K562 (cell line): ENCODE measurements around the gene KCNN4. TPM values are rescaled to one million over a fixed set of nuclear protein-coding genes. Genes with fewer than 3 reads are reported as not detected.

Experiments
- CREM ChIP-seq: IDR thresholded peaks from 2 replicates; pipeline ENCODE4 v1.6.1; 2014; ENCODE audit warnings: antibody characterized with exemption, low read depth
- DPF2 ChIP-seq: fragments of 450-650 bp; IDR thresholded peaks from 2 replicates; pipeline ENCODE4 v1.6.1; 2016
- EWSR1 ChIP-seq: fragments of 450-650 bp; IDR thresholded peaks from 2 replicates; pipeline ENCODE4 v1.6.1; 2018; ENCODE audit warnings: borderline replicate concordance, mild to moderate bottlenecking, low read depth, moderate library complexity; ENCODE audit not compliant: partially characterized antibody
- FOXK1 ChIP-seq: sonication (generic); formaldehyde crosslinking; IDR thresholded peaks from 2 replicates; pipeline ENCODE4 v1.8.0; 2022; ENCODE audit warnings: missing genetic modification reagents, mild to moderate bottlenecking, borderline replicate concordance
- JUND ChIP-seq, 2 experiments: IDR thresholded peaks; 2 replicates in 1 of 2; 3 replicates in 1 of 2; pipeline ENCODE4 v1.6.1; 2011; ENCODE audit warnings: borderline replicate concordance in 2 of 2, low read depth in 2 of 2, low read length in 2 of 2, improper control_type of control experiment in 1 of 2, missing biosample characterization in 1 of 2, missing genetic modification characterization in 1 of 2, missing genetic modification reagents in 1 of 2
- KLF6 ChIP-seq: fragments of 250-450 bp; sonication (Bioruptor Pico); IDR thresholded peaks from 2 replicates; pipeline ENCODE4 v1.4.0; 2020; ENCODE audit warnings: mild to moderate bottlenecking, moderate library complexity, borderline replicate concordance
- POLR3G ChIP-seq: IDR thresholded peaks from 2 replicates; pipeline ENCODE4 v1.6.1; 2011; ENCODE audit not compliant: insufficient read length, insufficient replicate concordance; ENCODE audit errors: extremely low read depth
- POU5F1 ChIP-seq: fragments of 150-350 bp; IDR thresholded peaks from 2 replicates; pipeline ENCODE4 v1.6.1; 2014; ENCODE audit warnings: borderline replicate concordance, low read length, low read depth, mild to moderate bottlenecking; ENCODE audit not compliant: partially characterized antibody
- RCOR1 ChIP-seq, 2 experiments: IDR thresholded peaks; 2 replicates each; pipeline ENCODE4 v1.6.1; 2012; ENCODE audit warnings: low read depth in 2 of 2, low read length in 2 of 2, borderline replicate concordance in 1 of 2, improper control_type of control experiment in 1 of 2
- SMAD3 ChIP-seq: fragments of 450-650 bp; formaldehyde crosslinking; conservative IDR thresholded peaks from 2 replicates; pipeline ENCODE4 v1.4.0; 2020; ENCODE audit warnings: mild to moderate bottlenecking
- SMARCA5 ChIP-seq: fragments of 450-650 bp; IDR thresholded peaks from 2 replicates; pipeline ENCODE4 v1.6.1; 2016
- ZNF253 ChIP-seq: fragments of 250-450 bp; sonication (Bioruptor Pico); conservative IDR thresholded peaks from 2 replicates; pipeline ENCODE4 v1.6.1; 2021; ENCODE audit warnings: mild to moderate bottlenecking
- ZNF282 ChIP-seq: sonication (generic); formaldehyde crosslinking; IDR thresholded peaks from 2 replicates; pipeline ENCODE4 v1.8.1; 2023; ENCODE audit warnings: missing genetic modification reagents
- ZNF3 ChIP-seq: fragments of 250-450 bp; sonication (Bioruptor Pico); IDR thresholded peaks from 2 replicates; pipeline ENCODE4 v1.5.0; 2021; ENCODE audit warnings: mild to moderate bottlenecking, moderate library complexity
- ZNF79 ChIP-seq: fragments of 250-450 bp; sonication (Bioruptor Pico); IDR thresholded peaks from 2 replicates; pipeline ENCODE4 v1.4.0; 2020; ENCODE audit warnings: low read depth, mild to moderate bottlenecking, moderate library complexity
- polyA plus RNA-seq, 8 experiments: library from polyadenylated mRNA; depleted of rRNA in 4 of 8; stranded (reverse) in 5 of 8; unstranded in 3 of 8; fragments of >200 nt; fragmentation: Nextera tagmentation in 2 of 8; fragmentation: Illumina TruSeq in 1 of 8; extraction: Ambion mirVana in 2 of 8; extraction: Trizol in 1 of 8; gene quantifications; 2 replicates each; pipeline versions ENCODE4 v1.2.1 to v1.2.3, GENCODE V29; 2011 to 2014; ENCODE audit warnings: inconsistent platforms in 1 of 8, missing spikeins in 1 of 8
- total RNA-seq, 7 experiments: library from RNA; depleted of rRNA in 6 of 7; stranded (reverse); fragments of >200 nt in 6 of 7; fragmentation: Illumina TruSeq in 2 of 7; extraction: Trizol in 2 of 7; gene quantifications; 2 replicates each; pipeline versions ENCODE4 v1.2.1 to v1.2.3, GENCODE V29; 2011 to 2021; ENCODE audit warnings: low replicate concordance in 1 of 7
- TF ChIP-seq, protein P1 (sequence below): sonication (generic); formaldehyde crosslinking; IDR thresholded peaks from 2 replicates; pipeline ENCODE4 v1.8.0; 2022; ENCODE audit warnings: mild to moderate bottlenecking, missing genetic modification reagents
- TF ChIP-seq, protein P2 (sequence below): fragments of 450-650 bp; IDR thresholded peaks from 2 replicates; pipeline ENCODE4 v1.6.1; 2016; ENCODE audit warnings: missing biosample characterization, missing genetic modification characterization
- TF ChIP-seq, protein P3 (sequence below): sonication (generic); formaldehyde crosslinking; IDR thresholded peaks from 2 replicates; pipeline ENCODE4 v1.8.1; 2022; ENCODE audit warnings: missing genetic modification reagents
- TF ChIP-seq, protein P4 (sequence below): fragments of 200-800 bp; sonication (Bioruptor generic); IDR thresholded peaks from 2 replicates; pipeline ENCODE4 v1.6.1; 2016; ENCODE audit warnings: missing genetic modification characterization, missing compliant biosample characterization

The KCNN4 gene
- total and polyA plus RNA-seq, 9 of the 15 experiments (the other 6 are each of a cell fraction or from before 2014, with no cell fraction given) = 0.53 to 37.7 (median 25.9) TPM

DNA sequence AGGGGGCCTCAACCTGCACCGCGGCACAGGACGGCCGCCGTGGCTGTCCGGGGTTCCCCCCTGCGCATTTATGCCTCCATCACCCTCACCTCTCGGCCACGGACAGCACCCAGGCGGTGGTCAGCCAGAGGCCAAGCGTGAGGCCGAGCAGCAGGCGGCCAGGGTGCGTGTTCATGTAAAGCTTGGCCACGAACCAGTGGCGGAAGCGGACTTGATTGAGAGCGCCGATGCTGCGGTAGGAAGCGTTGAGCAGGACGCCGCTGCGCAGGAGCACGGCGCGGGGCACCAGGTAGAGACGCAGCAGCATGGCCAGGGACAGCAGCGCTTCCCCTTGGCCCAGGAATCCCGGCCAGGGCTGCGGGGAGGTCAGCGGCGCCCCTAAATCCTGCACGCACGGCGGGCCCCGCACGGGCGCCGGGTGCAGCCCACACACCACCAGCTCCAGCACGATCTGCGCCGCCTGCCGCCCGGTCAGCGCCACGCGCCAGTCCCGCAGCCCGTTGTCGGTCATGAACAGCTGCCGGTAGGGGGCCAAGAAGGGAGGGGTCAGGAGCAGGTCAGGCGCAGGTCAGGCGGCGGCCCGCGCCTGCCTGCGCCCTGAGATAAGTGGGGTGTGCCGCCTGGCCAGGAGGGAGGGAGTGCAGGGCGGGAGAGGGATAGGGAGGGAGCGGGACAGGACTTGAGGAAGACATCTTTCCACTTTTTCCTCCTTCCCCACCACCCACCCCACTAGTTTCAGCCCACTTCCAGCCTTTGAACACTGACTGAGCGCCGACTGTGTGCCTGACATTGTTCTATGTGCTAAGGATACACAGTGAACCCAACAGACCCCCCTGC lies 6.5 kb downstream of the KCNN4 start (continued):
- TF ChIP-seq POLR3G = no peak
- TF ChIP-seq FOXK1 = no peak
- peak; percentile 82 for TF ChIP-seq JUND (IDR thresholded peaks at IDR 0.05; ENCODE audit: borderline replicate concordance, low read depth, low read length)
- peak; percentile 54; the same call in 1 of the 3 replicates for TF ChIP-seq JUND (tag; IDR thresholded peaks at IDR 0.05; ENCODE audit: borderline replicate concordance, low read depth, low read length)
- TF ChIP-seq POU5F1 = no peak
- TF ChIP-seq SMAD3 (CRISPR knock-in tag) = 0 out of 2 replicates have a peak, but pooled peaks have one; percentile 47
- no peak for TF ChIP-seq ZNF253 (CRISPR knock-in tag)
- TF ChIP-seq ZNF79 = no peak
- no peak; the same call in 1 of the 2 replicates for TF ChIP-seq ZNF282 (CRISPR knock-in tag)
- TF ChIP-seq KLF6 (CRISPR knock-in tag) = peak; percentile 88; the same call in 1 of the 2 replicates
- peak; percentile 86 for TF ChIP-seq CREM
- TF ChIP-seq EWSR1 = no peak
- peak; percentile 94 for TF ChIP-seq DPF2
- TF ChIP-seq SMARCA5 = 0 out of 2 replicates have a peak, but pooled peaks have one; percentile 47
- TF ChIP-seq RCOR1 (IDR thresholded peaks at IDR 0.05; ENCODE audit: borderline replicate concordance in 1 of 2, low read depth in 2 of 2, low read length in 2 of 2) = peak; percentile 74 to 95
- TF ChIP-seq ZNF3 (CRISPR knock-in tag) = no peak
- TF ChIP-seq, protein P1, sequence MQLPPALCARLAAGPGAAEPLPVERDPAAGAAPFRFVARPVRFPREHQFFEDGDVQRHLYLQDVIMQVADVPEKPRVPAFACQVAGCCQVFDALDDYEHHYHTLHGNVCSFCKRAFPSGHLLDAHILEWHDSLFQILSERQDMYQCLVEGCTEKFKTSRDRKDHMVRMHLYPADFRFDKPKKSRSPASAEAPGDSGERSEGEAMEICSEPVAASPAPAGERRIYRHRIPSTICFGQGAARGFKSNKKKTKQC = peak; percentile 95
- TF ChIP-seq, protein P2, sequence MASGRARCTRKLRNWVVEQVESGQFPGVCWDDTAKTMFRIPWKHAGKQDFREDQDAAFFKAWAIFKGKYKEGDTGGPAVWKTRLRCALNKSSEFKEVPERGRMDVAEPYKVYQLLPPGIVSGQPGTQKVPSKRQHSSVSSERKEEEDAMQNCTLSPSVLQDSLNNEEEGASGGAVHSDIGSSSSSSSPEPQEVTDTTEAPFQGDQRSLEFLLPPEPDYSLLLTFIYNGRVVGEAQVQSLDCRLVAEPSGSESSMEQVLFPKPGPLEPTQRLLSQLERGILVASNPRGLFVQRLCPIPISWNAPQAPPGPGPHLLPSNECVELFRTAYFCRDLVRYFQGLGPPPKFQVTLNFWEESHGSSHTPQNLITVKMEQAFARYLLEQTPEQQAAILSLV (tag) = no peak
- TF ChIP-seq, protein P3, sequence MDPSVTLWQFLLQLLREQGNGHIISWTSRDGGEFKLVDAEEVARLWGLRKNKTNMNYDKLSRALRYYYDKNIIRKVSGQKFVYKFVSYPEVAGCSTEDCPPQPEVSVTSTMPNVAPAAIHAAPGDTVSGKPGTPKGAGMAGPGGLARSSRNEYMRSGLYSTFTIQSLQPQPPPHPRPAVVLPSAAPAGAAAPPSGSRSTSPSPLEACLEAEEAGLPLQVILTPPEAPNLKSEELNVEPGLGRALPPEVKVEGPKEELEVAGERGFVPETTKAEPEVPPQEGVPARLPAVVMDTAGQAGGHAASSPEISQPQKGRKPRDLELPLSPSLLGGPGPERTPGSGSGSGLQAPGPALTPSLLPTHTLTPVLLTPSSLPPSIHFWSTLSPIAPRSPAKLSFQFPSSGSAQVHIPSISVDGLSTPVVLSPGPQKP (CRISPR knock-in tag) = no peak
- TF ChIP-seq, protein P4, sequence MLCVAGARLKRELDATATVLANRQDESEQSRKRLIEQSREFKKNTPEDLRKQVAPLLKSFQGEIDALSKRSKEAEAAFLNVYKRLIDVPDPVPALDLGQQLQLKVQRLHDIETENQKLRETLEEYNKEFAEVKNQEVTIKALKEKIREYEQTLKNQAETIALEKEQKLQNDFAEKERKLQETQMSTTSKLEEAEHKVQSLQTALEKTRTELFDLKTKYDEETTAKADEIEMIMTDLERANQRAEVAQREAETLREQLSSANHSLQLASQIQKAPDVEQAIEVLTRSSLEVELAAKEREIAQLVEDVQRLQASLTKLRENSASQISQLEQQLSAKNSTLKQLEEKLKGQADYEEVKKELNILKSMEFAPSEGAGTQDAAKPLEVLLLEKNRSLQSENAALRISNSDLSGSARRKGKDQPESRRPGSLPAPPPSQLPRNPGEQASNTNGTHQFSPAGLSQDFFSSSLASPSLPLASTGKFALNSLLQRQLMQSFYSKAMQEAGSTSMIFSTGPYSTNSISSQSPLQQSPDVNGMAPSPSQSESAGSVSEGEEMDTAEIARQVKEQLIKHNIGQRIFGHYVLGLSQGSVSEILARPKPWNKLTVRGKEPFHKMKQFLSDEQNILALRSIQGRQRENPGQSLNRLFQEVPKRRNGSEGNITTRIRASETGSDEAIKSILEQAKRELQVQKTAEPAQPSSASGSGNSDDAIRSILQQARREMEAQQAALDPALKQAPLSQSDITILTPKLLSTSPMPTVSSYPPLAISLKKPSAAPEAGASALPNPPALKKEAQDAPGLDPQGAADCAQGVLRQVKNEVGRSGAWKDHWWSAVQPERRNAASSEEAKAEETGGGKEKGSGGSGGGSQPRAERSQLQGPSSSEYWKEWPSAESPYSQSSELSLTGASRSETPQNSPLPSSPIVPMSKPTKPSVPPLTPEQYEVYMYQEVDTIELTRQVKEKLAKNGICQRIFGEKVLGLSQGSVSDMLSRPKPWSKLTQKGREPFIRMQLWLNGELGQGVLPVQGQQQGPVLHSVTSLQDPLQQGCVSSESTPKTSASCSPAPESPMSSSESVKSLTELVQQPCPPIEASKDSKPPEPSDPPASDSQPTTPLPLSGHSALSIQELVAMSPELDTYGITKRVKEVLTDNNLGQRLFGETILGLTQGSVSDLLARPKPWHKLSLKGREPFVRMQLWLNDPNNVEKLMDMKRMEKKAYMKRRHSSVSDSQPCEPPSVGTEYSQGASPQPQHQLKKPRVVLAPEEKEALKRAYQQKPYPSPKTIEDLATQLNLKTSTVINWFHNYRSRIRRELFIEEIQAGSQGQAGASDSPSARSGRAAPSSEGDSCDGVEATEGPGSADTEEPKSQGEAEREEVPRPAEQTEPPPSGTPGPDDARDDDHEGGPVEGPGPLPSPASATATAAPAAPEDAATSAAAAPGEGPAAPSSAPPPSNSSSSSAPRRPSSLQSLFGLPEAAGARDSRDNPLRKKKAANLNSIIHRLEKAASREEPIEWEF (CRISPR knock-in tag) = no peak
